A549 (cell line): ENCODE data around the gene DNAJB12. TPM values are rescaled to one million over a fixed set of nuclear protein-coding genes. Genes with fewer than 3 reads are reported as not detected.

Experiments
- ATAC-seq, 2 experiments: fragments of 200-7000 bp in 1 of 2; fragments of >200 bp in 1 of 2; cut with Nextera tagmentation in 1 of 2; cut with Tn5 transposase in 1 of 2; 3 replicates each; pipeline versions ENCODE4 v1.8.0 to v1.9.1; 2018 to 2020; ENCODE audit warnings: mild to moderate bottlenecking in 1 of 2, moderate library complexity in 1 of 2
- CTCF ChIA-PET: fragments of 300-600 bp; sonication (Branson Sonifier 250); formaldehyde crosslinking; extraction: SDS; loops from one replicate; lab custom pipeline; 2021; ENCODE audit warnings: antibody characterized with exemption, inconsistent platforms; lab: Yijun Ruan, JAX
- POLR2A ChIA-PET: fragments of 350-600 bp; formaldehyde crosslinking; extraction: SDS; loops from one replicate; lab custom pipeline; 2021; ENCODE audit warnings: antibody characterized with exemption, inconsistent platforms; lab: Yijun Ruan, JAX
- DNase-seq, 2 experiments: peaks; one replicate each; pipeline versions ENCODE4 v3.0.0 to v3.0.0-alpha.2; 2011 to 2016; ENCODE audit warnings: low read depth in 1 of 2, low spot score in 1 of 2
- FAIRE-seq: peaks from 2 replicates; lab custom pipeline; 2011; peaks lifted over from hg19 to GRCh38; lab: Jason Lieb, UNC
- H3K27ac ChIP-seq, 2 experiments: fragments of >200 bp; sonication (Bioruptor Twin); formaldehyde crosslinking; 3 replicates each; pipeline ENCODE4 v1.5.1; 2016 to 2017
- H3K4me1 ChIP-seq: fragments of >200 bp; sonication (Bioruptor Twin); formaldehyde crosslinking; 3 replicates; pipeline ENCODE4 v1.6.1; 2016
- H3K4me2 ChIP-seq: fragments of >200 bp; sonication (Bioruptor Twin); formaldehyde crosslinking; 3 replicates; pipeline ENCODE4 v1.6.1; 2016
- H3K4me3 ChIP-seq: fragments of >200 bp; sonication (Bioruptor Twin); formaldehyde crosslinking; 3 replicates; pipeline ENCODE4 v1.5.1; 2016
- H3K9me3 ChIP-seq: fragments of >200 bp; sonication (Bioruptor Twin); formaldehyde crosslinking; 3 replicates; pipeline ENCODE4 v1.6.1; 2016
- CEBPB ChIP-seq, 2 experiments: fragments of >200 bp in 1 of 2; sonication (Bioruptor Twin) in 1 of 2; formaldehyde crosslinking in 1 of 2; IDR thresholded peaks; 2 replicates each; pipeline ENCODE4 v1.6.1; 2012 to 2016
- CHD2 ChIP-seq: fragments of 150-350 bp; IDR thresholded peaks from 2 replicates; pipeline ENCODE4 v1.6.1; 2014; ENCODE audit warnings: low read length; ENCODE audit not compliant: partially characterized antibody
- EHMT2 ChIP-seq: fragments of 200-600 bp; sonication (generic); IDR thresholded peaks from 2 replicates; pipeline ENCODE4 v1.6.1; 2016; ENCODE audit warnings: antibody characterized with exemption, low read depth, mild to moderate bottlenecking, moderate library complexity
- EP300 ChIP-seq, 2 experiments: fragments of >200 bp; sonication (Bioruptor Twin); formaldehyde crosslinking; IDR thresholded peaks; 2 replicates in 1 of 2; 3 replicates in 1 of 2; pipeline ENCODE4 v1.6.1; 2016 to 2017
- FOSB ChIP-seq: fragments of 250-450 bp; sonication (Bioruptor Pico); IDR thresholded peaks from 2 replicates; pipeline ENCODE4 v1.5.0; 2020; ENCODE audit warnings: mild to moderate bottlenecking, moderate library complexity
- FOXS1 ChIP-seq: fragments of 250-450 bp; sonication (Bioruptor Pico); IDR thresholded peaks from 2 replicates; pipeline ENCODE4 v1.5.0; 2020; ENCODE audit warnings: mild to moderate bottlenecking, moderate library complexity
- GATA3 ChIP-seq: IDR thresholded peaks from 2 replicates; pipeline ENCODE4 v1.6.1; 2012; ENCODE audit warnings: borderline replicate concordance
- HEYL ChIP-seq: fragments of 250-450 bp; sonication (Bioruptor Pico); IDR thresholded peaks from 2 replicates; pipeline ENCODE4 v1.8.0; 2021; ENCODE audit warnings: mild to moderate bottlenecking, moderate library complexity
- HOXA7 ChIP-seq: fragments of 250-450 bp; sonication (Bioruptor Pico); IDR thresholded peaks from 2 replicates; pipeline ENCODE4 v1.5.0; 2020; ENCODE audit warnings: mild to moderate bottlenecking, moderate library complexity
- HOXB13 ChIP-seq: fragments of 250-450 bp; sonication (Bioruptor Pico); IDR thresholded peaks from 2 replicates; pipeline ENCODE4 v1.5.0; 2020; ENCODE audit warnings: low read depth, mild to moderate bottlenecking, moderate library complexity
- HOXB5 ChIP-seq: fragments of 250-450 bp; sonication (Bioruptor Pico); IDR thresholded peaks from 2 replicates; pipeline ENCODE4 v1.5.0; 2020; ENCODE audit warnings: mild to moderate bottlenecking, moderate library complexity
- JUN ChIP-seq, 2 experiments: fragments of >200 bp; sonication (Bioruptor Twin); formaldehyde crosslinking; IDR thresholded peaks; 2 replicates in 1 of 2; 3 replicates in 1 of 2; pipeline ENCODE4 v1.6.1; 2016 to 2017
- MAFK ChIP-seq: fragments of 450-650 bp; IDR thresholded peaks from 2 replicates; pipeline ENCODE4 v1.6.1; 2014; ENCODE audit not compliant: partially characterized antibody
- MYC ChIP-seq: IDR thresholded peaks from 2 replicates; pipeline ENCODE4 v1.6.1; 2012; ENCODE audit warnings: mild to moderate bottlenecking, inconsistent platforms, low read length, improper control_type of control experiment, borderline replicate concordance
- NR3C1 ChIP-seq: fragments of >200 bp; sonication (Bioruptor Twin); formaldehyde crosslinking; IDR thresholded peaks from 3 replicates; pipeline ENCODE4 v1.6.1; 2017
- PHF8 ChIP-seq: fragments of 200-600 bp; sonication (generic); IDR thresholded peaks from 2 replicates; pipeline ENCODE4 v1.6.1; 2016; ENCODE audit warnings: low read depth, mild to moderate bottlenecking, antibody characterized with exemption, moderate library complexity, borderline replicate concordance
- POLR2AphosphoS2 ChIP-seq: conservative IDR thresholded peaks from 2 replicates; pipeline ENCODE4 v1.6.1; 2012; ENCODE audit warnings: low read length, improper control_type of control experiment, inconsistent platforms
- RAD21 ChIP-seq, 2 experiments: fragments of >200 bp in 1 of 2; sonication (Bioruptor Twin) in 1 of 2; formaldehyde crosslinking in 1 of 2; IDR thresholded peaks in 1 of 2; conservative IDR thresholded peaks in 1 of 2; 2 replicates in 1 of 2; 3 replicates in 1 of 2; pipeline ENCODE4 v1.6.1; 2012 to 2018; ENCODE audit warnings: inconsistent platforms in 1 of 2
- RARB ChIP-seq: fragments of 250-450 bp; sonication (Bioruptor Pico); IDR thresholded peaks from 2 replicates; pipeline ENCODE4 v1.8.0; 2021; ENCODE audit warnings: mild to moderate bottlenecking, moderate library complexity
- RFX5 ChIP-seq: fragments of 450-650 bp; IDR thresholded peaks from 2 replicates; pipeline ENCODE4 v1.7.1; 2014; ENCODE audit warnings: antibody characterized with exemption, mild to moderate bottlenecking, moderate library complexity
- RNF2 ChIP-seq: fragments of 200-600 bp; sonication (generic); IDR thresholded peaks from 2 replicates; pipeline ENCODE4 v1.6.1; 2016; ENCODE audit warnings: low read depth, mild to moderate bottlenecking, antibody characterized with exemption, moderate library complexity, borderline replicate concordance
- SMC3 ChIP-seq: fragments of >200 bp; sonication (Bioruptor Twin); formaldehyde crosslinking; IDR thresholded peaks from 3 replicates; pipeline ENCODE4 v1.6.1; 2018; ENCODE audit warnings: inconsistent platforms
- TFCP2L1 ChIP-seq: fragments of 250-450 bp; sonication (Bioruptor Pico); IDR thresholded peaks from 2 replicates; pipeline ENCODE4 v1.5.0; 2021; ENCODE audit warnings: mild to moderate bottlenecking
- TP53 ChIP-seq: fragments of 250-450 bp; sonication (Bioruptor Pico); IDR thresholded peaks from 2 replicates; pipeline ENCODE4 v1.5.0; 2021; ENCODE audit warnings: mild to moderate bottlenecking, moderate library complexity
- ZC3H11A ChIP-seq: fragments of 450-650 bp; IDR thresholded peaks from 2 replicates; pipeline ENCODE4 v1.6.1; 2014; ENCODE audit warnings: antibody characterized with exemption, mild to moderate bottlenecking
- ZFP36 ChIP-seq: fragments of 450-650 bp; IDR thresholded peaks from 2 replicates; pipeline ENCODE4 v1.6.1; 2014; ENCODE audit warnings: borderline replicate concordance; ENCODE audit not compliant: partially characterized antibody
- ZSCAN20 ChIP-seq: fragments of 250-450 bp; sonication (Bioruptor Pico); IDR thresholded peaks from 2 replicates; pipeline ENCODE4 v1.8.0; 2022; ENCODE audit warnings: mild to moderate bottlenecking, moderate library complexity
- WGBS: methylation state at CpG from one replicate; pipeline ENCODE4 v1.1.6; 2017; ENCODE audit errors: missing lambda C conversion rate; 5-methylcytosine and 5-hydroxymethylcytosine counted together
- polyA plus RNA-seq, 4 experiments: library from polyadenylated mRNA; depleted of rRNA in 3 of 4; stranded (reverse); fragments of >200 nt; fragmentation: RNase III in 1 of 4; extraction: RNeasy Plus Mini Kit Qiagen cat#74134 plus additional on column Dnase treatment in 1 of 4; gene quantifications; 2 replicates in 3 of 4; 3 replicates in 1 of 4; pipeline ENCODE4 v1.2.3, GENCODE V29; 2011 to 2017
- TF ChIP-seq, protein P1 (sequence below): fragments of >200 bp; sonication (Bioruptor Twin); formaldehyde crosslinking; IDR thresholded peaks from 3 replicates; pipeline ENCODE4 v1.6.1; 2016
- TF ChIP-seq, protein P2 (sequence below): IDR thresholded peaks from 2 replicates; pipeline ENCODE4 v1.6.1; 2012
- TF ChIP-seq, protein P3 (sequence below): fragments of 450-650 bp; IDR thresholded peaks from 2 replicates; pipeline ENCODE4 v1.6.1; 2014; ENCODE audit warnings: antibody characterized with exemption
- TF ChIP-seq, protein P4 (sequence below): fragments of >200 bp; sonication (Bioruptor Twin); formaldehyde crosslinking; IDR thresholded peaks from 2 replicates; pipeline ENCODE4 v1.6.1; 2016
- TF ChIP-seq, protein P5 (sequence below): fragments of 250-450 bp; sonication (Bioruptor Pico); IDR thresholded peaks from 2 replicates; pipeline ENCODE4 v1.5.0; 2020; ENCODE audit warnings: low read depth, mild to moderate bottlenecking, moderate library complexity

The DNAJB12 gene
- polyA plus RNA-seq, 2 of the 4 experiments (the other 2 are of a cell fraction) = 21.5 to 26.7 TPM

DNA sequence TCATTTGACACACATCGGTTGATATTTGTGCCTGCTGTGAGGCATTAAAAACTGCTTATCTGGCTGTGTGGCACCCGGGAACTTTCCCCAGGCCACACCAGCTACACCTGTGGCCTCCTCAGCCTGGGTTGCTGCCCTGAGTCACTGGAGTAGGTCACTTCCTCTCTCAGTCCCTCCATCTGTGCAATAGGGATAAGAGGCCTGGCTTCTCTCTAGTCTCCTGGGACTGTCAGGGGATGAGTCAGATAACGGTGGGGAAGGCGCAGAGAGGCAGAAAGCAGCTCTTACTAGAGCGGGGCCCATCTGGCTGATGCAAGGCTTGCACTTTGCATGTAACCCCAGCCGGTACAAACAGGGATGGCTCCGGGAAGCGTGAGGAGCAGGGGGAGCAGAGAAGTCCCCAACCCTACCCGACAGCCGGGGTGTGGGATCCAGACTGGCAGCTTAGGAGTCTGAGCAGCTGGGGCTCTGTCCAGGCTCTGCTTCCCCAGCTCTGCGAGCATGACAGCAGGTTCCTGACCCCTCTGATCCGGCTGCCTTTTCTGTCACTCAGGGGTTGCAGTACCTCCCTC, 34.0 kb downstream of the DNAJB12 start (continued):
- TF ChIP-seq, protein P1, sequence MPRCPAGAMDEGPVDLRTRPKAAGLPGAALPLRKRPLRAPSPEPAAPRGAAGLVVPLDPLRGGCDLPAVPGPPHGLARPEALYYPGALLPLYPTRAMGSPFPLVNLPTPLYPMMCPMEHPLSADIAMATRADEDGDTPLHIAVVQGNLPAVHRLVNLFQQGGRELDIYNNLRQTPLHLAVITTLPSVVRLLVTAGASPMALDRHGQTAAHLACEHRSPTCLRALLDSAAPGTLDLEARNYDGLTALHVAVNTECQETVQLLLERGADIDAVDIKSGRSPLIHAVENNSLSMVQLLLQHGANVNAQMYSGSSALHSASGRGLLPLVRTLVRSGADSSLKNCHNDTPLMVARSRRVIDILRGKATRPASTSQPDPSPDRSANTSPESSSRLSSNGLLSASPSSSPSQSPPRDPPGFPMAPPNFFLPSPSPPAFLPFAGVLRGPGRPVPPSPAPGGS = peak; percentile 26; the same call in 1 of the 3 replicates
- TF ChIP-seq, protein P2, sequence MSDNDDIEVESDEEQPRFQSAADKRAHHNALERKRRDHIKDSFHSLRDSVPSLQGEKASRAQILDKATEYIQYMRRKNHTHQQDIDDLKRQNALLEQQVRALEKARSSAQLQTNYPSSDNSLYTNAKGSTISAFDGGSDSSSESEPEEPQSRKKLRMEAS = peak; percentile 83; the same call in 1 of the 2 replicates

DNA sequence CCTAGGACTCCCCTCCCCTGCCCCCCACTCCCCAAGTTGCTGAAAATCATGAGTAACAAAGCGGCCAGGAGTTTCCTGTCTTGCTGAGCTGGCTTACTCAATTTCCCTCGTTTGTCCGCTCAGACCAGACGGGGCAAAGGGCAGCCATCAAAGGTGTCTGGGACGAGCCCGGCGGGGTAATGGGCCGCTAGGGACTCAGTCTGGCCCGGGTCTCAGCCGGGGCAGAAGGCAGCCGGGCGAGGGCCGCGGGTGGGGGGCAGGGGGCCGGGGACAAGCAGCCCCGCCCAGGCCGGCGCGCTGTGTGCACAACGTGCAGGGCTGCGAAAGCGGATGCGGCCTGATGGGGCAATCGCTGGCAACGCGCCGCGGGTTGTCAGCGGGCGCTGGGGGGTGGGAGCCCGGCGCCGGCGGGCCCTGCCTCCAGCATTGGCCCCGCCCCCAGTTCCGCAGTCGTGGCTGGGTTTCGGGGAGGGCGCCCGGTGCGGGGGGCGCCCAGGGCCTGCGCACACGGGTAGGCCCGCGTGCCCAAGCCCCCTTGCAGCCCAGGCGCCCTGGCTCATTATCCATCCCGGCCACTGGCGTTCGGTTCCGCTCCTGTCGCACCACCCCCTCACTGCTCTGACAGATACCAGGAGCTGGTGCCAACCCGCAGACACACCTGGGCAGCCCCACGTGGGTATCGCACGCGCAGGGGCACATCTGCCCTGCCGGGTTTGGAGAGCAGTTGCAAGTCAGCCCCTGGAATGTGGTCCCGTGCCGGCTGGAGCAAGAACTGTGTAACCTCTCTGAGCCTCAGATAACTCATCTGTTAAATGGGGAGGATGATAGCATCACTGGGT, 35.1 kb downstream of the DNAJB12 start:
- peak; percentile 54 to 66 for ATAC-seq
- FAIRE-seq = no peak
- H3K9me3 ChIP-seq = no peaks in the 10 kb centered on the region
- WGBS = 0% methylated on average over 9 of the region's 60 CpGs
- CTCF ChIA-PET = interaction anchor here (0.9 to 8.5 kb wide), 9 partner anchors 10 to 193 kb away, joined by 3 to 94 read pairs (median 8); partner anchors contain the start of gene DDIT4
- H3K27ac ChIP-seq = peak overlapping the region; percentile 98 to 99
- DNase-seq = peak; percentile 73 to 94
- peak overlapping the region; percentile 27 for H3K4me3 ChIP-seq
- POLR2A ChIA-PET = interaction anchor here (0.6 to 5.9 kb wide), 15 partner anchors 11 to 918 kb away, joined by 3 to 197 read pairs (median 7); partner anchors contain the start of gene DDIT4
- H3K4me1 ChIP-seq = peaks cover 92% of the 10 kb centered on the region
- H3K4me2 ChIP-seq = peak overlapping the region; percentile 82
- TF ChIP-seq HOXA7 (CRISPR knock-in tag) = 0 out of 2 replicates have a peak, but pooled peaks have one; percentile 20
- TF ChIP-seq, protein P3, sequence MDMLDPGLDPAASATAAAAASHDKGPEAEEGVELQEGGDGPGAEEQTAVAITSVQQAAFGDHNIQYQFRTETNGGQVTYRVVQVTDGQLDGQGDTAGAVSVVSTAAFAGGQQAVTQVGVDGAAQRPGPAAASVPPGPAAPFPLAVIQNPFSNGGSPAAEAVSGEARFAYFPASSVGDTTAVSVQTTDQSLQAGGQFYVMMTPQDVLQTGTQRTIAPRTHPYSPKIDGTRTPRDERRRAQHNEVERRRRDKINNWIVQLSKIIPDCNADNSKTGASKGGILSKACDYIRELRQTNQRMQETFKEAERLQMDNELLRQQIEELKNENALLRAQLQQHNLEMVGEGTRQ = peak; percentile 78
- TF ChIP-seq, protein P2 = peak; percentile 93
- no peak for TF ChIP-seq ZC3H11A
- peak; percentile 59 for TF ChIP-seq ZSCAN20 (CRISPR knock-in tag)
- TF ChIP-seq JUN (IDR thresholded peaks at IDR 0.05) = peak; percentile 89 to 99
- peak; percentile 82 for TF ChIP-seq HOXB5 (CRISPR knock-in tag)
- TF ChIP-seq RNF2 = no peak
- TF ChIP-seq MAFK = peak; percentile 61
- no peak for TF ChIP-seq PHF8
- TF ChIP-seq, protein P4, sequence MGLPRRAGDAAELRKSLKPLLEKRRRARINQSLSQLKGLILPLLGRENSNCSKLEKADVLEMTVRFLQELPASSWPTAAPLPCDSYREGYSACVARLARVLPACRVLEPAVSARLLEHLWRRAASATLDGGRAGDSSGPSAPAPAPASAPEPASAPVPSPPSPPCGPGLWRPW = peak; percentile 49
- no peak for TF ChIP-seq HEYL (CRISPR knock-in tag)
- TF ChIP-seq FOXS1 (CRISPR knock-in tag) = peak; percentile 51; the same call in 1 of the 2 replicates
- peak; percentile 48; the same call in 1 of the 2 replicates for TF ChIP-seq FOSB (CRISPR knock-in tag)
- peak; percentile 80 for TF ChIP-seq GATA3
- TF ChIP-seq CEBPB (IDR thresholded peaks at IDR 0.05) = peak; percentile 96 to 97
- TF ChIP-seq HOXB13 = peak; percentile 94
- TF ChIP-seq POLR2AphosphoS2 = no peak
- no peak for TF ChIP-seq ZFP36
- no peak for TF ChIP-seq NR3C1
- TF ChIP-seq CHD2 = no peak
- TF ChIP-seq TFCP2L1 = peak; percentile 26; the same call in 1 of the 2 replicates
- TF ChIP-seq EHMT2 = no peak
- TF ChIP-seq, protein P5, sequence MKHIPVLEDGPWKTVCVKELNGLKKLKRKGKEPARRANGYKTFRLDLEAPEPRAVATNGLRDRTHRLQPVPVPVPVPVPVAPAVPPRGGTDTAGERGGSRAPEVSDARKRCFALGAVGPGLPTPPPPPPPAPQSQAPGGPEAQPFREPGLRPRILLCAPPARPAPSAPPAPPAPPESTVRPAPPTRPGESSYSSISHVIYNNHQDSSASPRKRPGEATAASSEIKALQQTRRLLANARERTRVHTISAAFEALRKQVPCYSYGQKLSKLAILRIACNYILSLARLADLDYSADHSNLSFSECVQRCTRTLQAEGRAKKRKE = peak; percentile 76
- TF ChIP-seq RAD21 (conservative IDR thresholded peaks at IDR 0.05 in 1 of 2, IDR thresholded peaks at IDR 0.05 in 1 of 2) = peak in 1 of 2 experiments; percentile 58; a peak in 3 of 5 replicates
- peak; percentile 93 to 98; a peak in 4 of 5 replicates for TF ChIP-seq EP300 (IDR thresholded peaks at IDR 0.05)
- TF ChIP-seq SMC3 = peak; percentile 60
- no peak for TF ChIP-seq RFX5
- TF ChIP-seq TP53 = peak; percentile 60; the same call in 1 of the 2 replicates
- TF ChIP-seq, protein P1 = peak; percentile 80; the same call in 2 of the 3 replicates
- peak; percentile 74; the same call in 1 of the 2 replicates for TF ChIP-seq RARB (CRISPR knock-in tag)
- peak; percentile 74; the same call in 1 of the 2 replicates for TF ChIP-seq MYC
